Prostate gland (tissue), 2 donors: ENCODE measurements around the gene TNRC6C. TPM values are rescaled to one million over a fixed set of nuclear protein-coding genes. Genes with fewer than 3 reads are reported as not detected.

Experiments
- DNase-seq: peaks from one replicate; pipeline ENCODE4 v3.0.0-alpha.2; 2019; ENCODE audit warnings: low spot score
- H3K27ac ChIP-seq, 2 donors: fragments of 200-600 bp; sonication (generic); 2 replicates each; pipeline ENCODE4 v1.5.1; 2017 to 2019
- H3K27me3 ChIP-seq: fragments of 200-600 bp; sonication (generic); replicated peaks from 2 replicates; pipeline ENCODE4 v1.5.1; 2019; ENCODE audit not compliant: insufficient read depth
- H3K36me3 ChIP-seq, 2 donors: fragments of 200-600 bp; sonication (generic); 1 replicate in 1 of 2; 2 replicates in 1 of 2; pipeline versions ENCODE4 v1.5.1 to v1.8.1; 2017 to 2019
- H3K4me1 ChIP-seq: fragments of 200-600 bp; sonication (generic); replicated peaks from 2 replicates; pipeline ENCODE4 v1.5.1; 2019
- H3K4me3 ChIP-seq, 2 donors: fragments of 200-600 bp; sonication (generic); 2 replicates each; pipeline ENCODE4 v1.5.1; 2017 to 2019
- H3K9me3 ChIP-seq: fragments of 200-600 bp; sonication (generic); 2 replicates; pipeline ENCODE4 v1.5.1; 2017
- CTCF ChIP-seq, 4 experiments: fragments of 200-600 bp in 2 of 4; fragments of 450-650 bp in 2 of 4; sonication (generic) in 2 of 4; IDR thresholded peaks; 1 replicate in 3 of 4; 2 replicates in 1 of 4; pipeline ENCODE4 v1.5.1; 2016 to 2019; ENCODE audit warnings: antibody characterized with exemption in 4 of 4, mild to moderate bottlenecking in 2 of 4, moderate library complexity in 2 of 4
- POLR2A ChIP-seq: fragments of 450-650 bp; IDR thresholded peaks from one replicate; pipeline ENCODE4 v1.6.1; 2016; ENCODE audit warnings: antibody characterized with exemption, mild to moderate bottlenecking
- POLR2AphosphoS5 ChIP-seq: sonication (generic); formaldehyde crosslinking; IDR thresholded peaks from one replicate; pipeline ENCODE4 v1.6.1; 2017; ENCODE audit warnings: antibody characterized with exemption
- WGBS: methylation state at CpG from one replicate; pipeline ENCODE4 v1.1.5; 2018; 5-methylcytosine and 5-hydroxymethylcytosine counted together
- intact Hi-C: fragments of 100-400 bp; cut with DNase I; formaldehyde crosslinking; loops from one replicate; pipeline ENCODE4 v1.14.2; 2022
- total RNA-seq, 2 donors: library from RNA; depleted of rRNA; stranded (reverse); fragments of >200 nt; gene quantifications; one replicate each; pipeline ENCODE4 v1.1.0, GENCODE V29; 2016

Gene TNRC6C
- total RNA-seq, 2 donors from 2014 or later, result 15.5 to 29.7 TPM

GRCh38 chr17:78125976-78126894, 167.7 kb downstream of the TNRC6C start:
- peaks cover 12% of the 10 kb centered on the region for H3K4me1 ChIP-seq
- TF ChIP-seq POLR2AphosphoS5 (no peak), POLR2A (no peak), CTCF (IDR thresholded peaks at IDR 0.05) (no peak)
- DNase-seq, result no peak
- WGBS, result 84% methylated on average over 14 of the region's 25 CpGs
- intact Hi-C loops, result no loop called here
- no peaks in the 10 kb centered on the region for H3K36me3 ChIP-seq
- H3K9me3 ChIP-seq, result no peaks in the 10 kb centered on the region
- no peak overlapping the region for H3K4me3 ChIP-seq
- peak overlapping the region in 1 of 2 donors; percentile 90 for H3K27ac ChIP-seq
- H3K27me3 ChIP-seq, result no peaks in the 10 kb centered on the region

DNA sequence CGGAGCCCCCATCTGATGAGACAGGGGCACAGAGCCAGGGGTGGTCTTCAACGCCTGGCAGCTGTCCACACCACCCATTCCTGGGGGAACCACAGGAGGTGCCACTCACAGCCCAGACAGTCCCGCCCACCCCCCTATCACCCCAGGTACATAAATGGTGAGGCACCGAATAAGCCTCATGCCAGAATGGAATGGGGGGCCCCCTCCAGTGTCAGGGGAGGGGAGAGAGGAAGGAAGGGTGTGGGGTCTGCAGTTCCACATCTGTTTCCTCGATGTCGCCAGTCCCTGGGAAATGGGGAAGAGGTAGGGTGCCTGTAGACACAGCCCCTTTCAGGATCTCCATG, 168.4 kb downstream of the TNRC6C start:
- Histone ChIP-seq H3K9me3 (no peaks in the 10 kb centered on the region), H3K4me3 (no peak overlapping the region), H3K27ac (peak overlapping the region in 1 of 2 donors; percentile 90), H3K36me3 (no peaks in the 10 kb centered on the region), H3K27me3 (no peaks in the 10 kb centered on the region), H3K4me1 (peaks cover 12% of the 10 kb centered on the region)
- intact Hi-C loops, result no loop called here
- WGBS, result 78% methylated on average over 6 of the region's 6 CpGs
- no peak for DNase-seq
- TF ChIP-seq CTCF (IDR thresholded peaks at IDR 0.05) (no peak), POLR2A (no peak), POLR2AphosphoS5 (no peak)

- TF ChIP-seq POLR2AphosphoS5 (no peak), CTCF (IDR thresholded peaks at IDR 0.05) (no peak), POLR2A (no peak)
- 33% methylated on average over 25 of the region's 25 CpGs for WGBS
These were observed 168.9 kb downstream of the TNRC6C start for GRCh38 chr17:78127239-78127887.

DNA sequence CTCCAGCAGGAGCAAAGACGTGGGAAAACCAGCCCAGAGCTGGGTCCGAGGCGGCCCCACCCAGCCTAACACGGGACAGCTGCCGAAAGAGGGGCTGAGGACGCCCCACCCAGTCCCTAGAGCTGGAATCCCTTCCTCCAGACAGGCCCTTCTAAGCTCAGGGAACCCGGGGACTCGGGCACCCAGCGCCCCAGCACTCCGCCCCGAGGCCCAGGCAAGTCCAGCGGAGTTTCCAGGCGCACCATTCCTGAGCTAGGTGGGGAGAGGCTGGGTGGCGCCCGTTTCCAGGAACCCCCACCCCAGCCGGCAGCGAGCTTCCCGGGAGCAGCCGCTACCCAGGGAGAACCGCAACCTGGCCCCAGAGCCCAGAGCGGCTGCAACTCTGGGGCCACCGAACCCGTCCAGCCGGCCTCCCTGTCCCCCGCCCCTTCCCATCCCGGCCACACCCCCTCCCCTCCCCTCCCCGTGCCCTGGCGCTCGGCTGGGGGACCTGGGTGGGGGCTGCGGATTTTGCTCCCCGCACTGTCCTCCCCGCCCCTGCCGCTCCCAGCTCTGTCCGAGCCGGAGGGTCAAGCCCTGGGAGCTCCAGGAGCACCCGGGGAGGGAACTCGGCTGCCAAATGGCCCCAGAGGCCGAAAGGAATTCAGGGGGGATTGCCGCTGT, 169.5 kb downstream of the TNRC6C start:
- TF ChIP-seq POLR2AphosphoS5, result no peak
- peak; percentile 6 for TF ChIP-seq POLR2A
- TF ChIP-seq CTCF (IDR thresholded peaks at IDR 0.05), result peak in 1 of 4 experiments; percentile 1
- intact Hi-C loops, result no loop called here
- peak overlapping the region; percentile 75 to 90 for H3K27ac ChIP-seq
- H3K27me3 ChIP-seq, result no peaks in the 10 kb centered on the region
- peak overlapping the region; percentile 57 to 89 for H3K4me3 ChIP-seq
- no peaks in the 10 kb centered on the region for H3K36me3 ChIP-seq
- H3K9me3 ChIP-seq, result no peaks in the 10 kb centered on the region
- 9% methylated on average over 20 of the region's 39 CpGs for WGBS
- DNase-seq, result peak; percentile 70
- peaks cover 12% of the 10 kb centered on the region for H3K4me1 ChIP-seq

More at GRCh38 chr17:78127239-78127887, 168.9 kb downstream of the TNRC6C start:
- Histone ChIP-seq H3K27me3 (no peaks in the 10 kb centered on the region), H3K27ac (peak overlapping the region; percentile 75 to 90), H3K4me1 (peaks cover 12% of the 10 kb centered on the region), H3K36me3 (no peaks in the 10 kb centered on the region), H3K4me3 (peak overlapping the region; percentile 57 to 89), H3K9me3 (no peaks in the 10 kb centered on the region)
- DNase-seq, result no peak
- intact Hi-C loops, result no loop called here
